ENCODE results near the gene SUN2.

SUN2 gene

DNA sequence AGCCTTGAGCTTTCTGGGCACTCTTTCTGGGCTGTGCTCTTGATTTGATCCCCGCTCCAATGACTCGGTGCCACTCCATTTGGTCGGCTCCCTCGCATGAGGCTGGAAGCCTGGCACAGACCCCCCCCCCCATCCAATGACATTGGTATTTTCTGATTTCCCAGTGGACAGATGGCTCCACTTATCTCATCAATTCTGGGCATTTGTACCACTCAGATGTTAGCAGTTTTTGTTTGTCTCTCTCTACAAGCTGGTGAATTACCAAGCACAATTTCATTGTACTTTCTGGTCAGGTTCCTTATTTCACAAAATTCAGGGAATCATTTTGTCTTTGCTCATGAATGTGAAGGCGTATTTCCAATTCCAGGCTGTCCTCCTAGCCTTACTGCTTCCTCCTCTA is 29.1 kb upstream of the SUN2 start:
- TF ChIP-seq ZFX (IDR thresholded peaks at IDR 0.05) = no peak
- TF ChIP-seq, protein P1, sequence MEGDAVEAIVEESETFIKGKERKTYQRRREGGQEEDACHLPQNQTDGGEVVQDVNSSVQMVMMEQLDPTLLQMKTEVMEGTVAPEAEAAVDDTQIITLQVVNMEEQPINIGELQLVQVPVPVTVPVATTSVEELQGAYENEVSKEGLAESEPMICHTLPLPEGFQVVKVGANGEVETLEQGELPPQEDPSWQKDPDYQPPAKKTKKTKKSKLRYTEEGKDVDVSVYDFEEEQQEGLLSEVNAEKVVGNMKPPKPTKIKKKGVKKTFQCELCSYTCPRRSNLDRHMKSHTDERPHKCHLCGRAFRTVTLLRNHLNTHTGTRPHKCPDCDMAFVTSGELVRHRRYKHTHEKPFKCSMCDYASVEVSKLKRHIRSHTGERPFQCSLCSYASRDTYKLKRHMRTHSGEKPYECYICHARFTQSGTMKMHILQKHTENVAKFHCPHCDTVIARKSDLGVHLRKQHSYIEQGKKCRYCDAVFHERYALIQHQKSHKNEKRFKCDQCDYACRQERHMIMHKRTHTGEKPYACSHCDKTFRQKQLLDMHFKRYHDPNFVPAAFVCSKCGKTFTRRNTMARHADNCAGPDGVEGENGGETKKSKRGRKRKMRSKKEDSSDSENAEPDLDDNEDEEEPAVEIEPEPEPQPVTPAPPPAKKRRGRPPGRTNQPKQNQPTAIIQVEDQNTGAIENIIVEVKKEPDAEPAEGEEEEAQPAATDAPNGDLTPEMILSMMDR (conservative IDR thresholded peaks at IDR 0.05) = no peak

DNA sequence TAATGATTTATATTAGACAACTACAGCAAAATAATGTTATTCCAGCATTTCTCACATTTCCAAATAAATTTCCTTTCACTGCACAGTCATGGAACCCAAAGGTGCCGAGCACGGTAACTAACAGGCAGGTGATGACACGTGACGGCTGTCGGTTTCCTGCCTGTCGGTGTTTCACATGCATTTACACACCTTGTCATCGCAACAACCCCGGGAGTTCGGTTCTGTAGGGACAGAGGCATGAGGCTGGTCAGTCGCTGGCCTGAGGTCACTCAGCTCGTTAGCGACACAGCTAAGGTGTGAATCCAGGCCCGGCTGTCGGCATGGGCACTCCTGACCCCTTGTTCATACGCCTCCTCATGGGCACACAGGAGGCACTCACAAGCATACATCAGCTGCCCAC is 28.2 kb upstream of the SUN2 start:
- TF ChIP-seq ZFX (IDR thresholded peaks at IDR 0.05) = no peak
- TF ChIP-seq, protein P1 (conservative IDR thresholded peaks at IDR 0.05) = no peak

More for the DNA sequence above, 29.1 kb upstream of the SUN2 start:
- no peak overlapping the region for H3K27ac ChIP-seq

DNA sequence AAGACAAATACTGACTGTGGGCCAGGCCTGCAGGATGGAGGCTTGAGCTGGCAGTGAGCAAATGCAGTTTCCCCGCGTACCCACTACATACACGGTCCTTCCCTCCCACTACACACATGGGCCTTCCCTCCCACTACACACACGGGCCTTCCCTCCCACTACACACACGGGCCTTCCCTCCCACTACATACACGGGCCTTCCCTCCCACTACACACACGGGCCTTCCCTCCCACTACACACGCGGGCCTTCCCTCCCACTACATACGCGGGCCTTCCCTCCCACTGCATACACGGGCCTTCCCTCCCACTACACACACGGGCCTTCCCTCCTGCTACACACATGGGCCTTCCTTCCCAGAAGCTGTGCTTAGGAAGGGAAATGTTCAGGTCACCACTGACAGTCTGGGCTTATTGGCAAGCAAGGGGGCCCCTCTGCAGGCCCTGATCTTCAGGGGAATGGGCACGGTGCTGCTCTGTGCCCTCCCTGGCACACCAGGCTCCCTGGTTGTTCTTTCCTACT is 27.4 kb upstream of the SUN2 start:
- no peak overlapping the region for H3K27ac ChIP-seq
- TF ChIP-seq, protein P1 (conservative IDR thresholded peaks at IDR 0.05) = no peak
- TF ChIP-seq ZFX (IDR thresholded peaks at IDR 0.05) = no peak

More for the DNA sequence above, 28.2 kb upstream of the SUN2 start:
- no peak overlapping the region for H3K27ac ChIP-seq

DNA sequence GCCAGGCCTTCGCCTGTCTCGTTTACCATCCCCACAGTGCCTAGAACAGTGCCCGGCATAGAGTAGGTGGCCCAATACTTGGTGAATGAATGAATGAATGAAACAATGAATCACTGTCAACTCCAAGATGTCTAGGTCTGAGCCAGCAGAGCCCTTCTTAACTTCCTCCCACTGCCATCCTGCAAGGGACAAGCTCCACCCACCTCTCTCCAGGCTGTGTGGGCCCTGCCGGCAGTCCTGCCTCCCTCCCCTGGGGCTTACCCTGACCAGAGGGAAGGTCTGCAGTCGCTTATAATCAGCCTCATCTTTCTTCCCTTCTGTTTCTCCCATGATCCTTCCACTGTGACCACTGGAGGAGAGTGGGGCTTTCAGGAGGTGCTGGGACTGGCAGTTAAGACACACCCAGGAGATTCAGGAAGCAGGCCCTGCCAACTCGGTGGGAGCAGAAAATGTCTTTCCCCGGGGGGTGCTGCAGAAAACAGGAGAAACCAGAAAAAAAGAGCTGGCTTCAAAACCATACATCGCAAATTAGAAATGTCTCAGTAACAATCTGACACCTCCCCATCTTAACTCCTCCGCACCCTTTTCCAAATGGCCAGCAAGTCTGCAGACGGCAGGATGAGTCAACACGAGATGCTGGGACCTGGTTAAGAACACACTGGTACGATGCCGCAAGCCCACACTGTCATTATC is 26.8 kb upstream of the SUN2 start:
- H3K27ac ChIP-seq = no peak overlapping the region
- TF ChIP-seq ZFX (IDR thresholded peaks at IDR 0.05) = no peak
- TF ChIP-seq, protein P1 (conservative IDR thresholded peaks at IDR 0.05) = no peak

DNA sequence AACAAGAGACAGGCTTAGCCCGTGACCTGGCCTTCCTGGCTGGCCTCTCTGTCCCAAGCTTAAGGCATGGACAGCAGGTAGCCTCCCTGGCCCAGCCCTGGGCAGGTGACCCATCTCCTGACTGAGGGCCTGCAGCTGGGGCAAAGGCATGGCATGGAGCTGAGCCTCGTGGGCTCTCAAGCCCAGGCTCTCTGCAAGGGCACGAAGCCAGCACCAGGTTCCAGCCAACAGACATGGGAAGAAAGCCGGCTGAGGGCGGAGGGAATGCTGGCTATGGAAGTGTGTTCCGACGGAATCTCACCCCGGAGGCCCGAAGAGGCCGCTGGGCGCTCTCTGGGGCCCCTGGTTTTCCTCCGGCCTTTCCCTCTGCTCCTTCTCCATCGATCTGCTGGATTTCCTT is 25.2 kb upstream of the SUN2 start:
- no peak for TF ChIP-seq ZFX (IDR thresholded peaks at IDR 0.05)
- TF ChIP-seq, protein P1 (conservative IDR thresholded peaks at IDR 0.05) = no peak
- H3K27ac ChIP-seq = no peak overlapping the region

DNA sequence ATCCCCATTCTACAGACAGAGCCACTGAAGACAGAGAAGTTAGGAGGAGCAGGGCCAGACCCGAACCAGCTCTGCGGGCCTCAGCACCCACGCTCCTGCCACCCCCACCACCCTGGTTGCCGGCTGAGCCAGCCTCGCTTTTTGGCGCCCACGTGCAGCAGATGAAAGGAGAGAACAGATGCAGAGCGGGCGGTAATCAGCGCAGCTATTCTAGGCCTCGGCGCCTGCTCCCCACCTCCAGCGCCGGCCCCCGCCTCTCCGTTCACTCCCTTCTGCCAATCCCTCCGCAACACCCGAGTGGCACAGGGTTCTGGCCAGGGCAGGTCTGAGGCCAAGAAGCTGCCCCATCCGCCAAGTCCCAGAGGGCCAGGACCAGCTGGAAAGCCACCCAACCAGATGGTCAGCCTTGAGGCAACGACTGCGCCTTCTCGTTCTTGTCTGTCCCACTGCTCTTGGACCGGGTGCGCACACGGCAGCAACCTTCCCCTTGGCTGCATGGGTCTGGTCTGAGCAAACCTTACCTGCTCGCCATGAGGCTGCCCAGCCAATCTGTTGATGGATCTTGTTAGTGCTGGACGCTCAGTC is 21.4 kb upstream of the SUN2 start:
- TF ChIP-seq, protein P1 (conservative IDR thresholded peaks at IDR 0.05) = no peak
- TF ChIP-seq ZFX (IDR thresholded peaks at IDR 0.05) = no peak
- H3K27ac ChIP-seq = no peak overlapping the region

DNA sequence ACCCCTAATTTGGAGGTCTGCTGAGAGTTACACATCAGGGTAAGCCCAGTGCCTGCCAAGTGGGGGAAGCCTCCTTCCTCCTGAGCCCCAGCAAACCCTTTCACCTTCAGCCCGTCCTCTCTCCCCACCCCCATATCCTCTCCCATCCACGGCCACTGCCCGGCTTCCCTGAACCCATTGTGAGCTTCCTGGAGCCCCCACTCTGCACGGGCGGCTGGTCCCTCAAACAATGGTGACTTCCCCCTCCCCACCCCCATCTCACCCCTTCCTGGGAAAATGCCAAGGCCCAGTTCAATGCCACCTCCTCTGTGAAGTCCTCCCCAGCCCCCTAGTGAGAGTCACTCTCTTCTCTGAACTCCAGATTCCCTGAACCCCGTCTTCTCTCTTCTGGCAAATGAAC is 20.3 kb upstream of the SUN2 start:
- no peak for TF ChIP-seq ZFX (IDR thresholded peaks at IDR 0.05)
- TF ChIP-seq, protein P1 (conservative IDR thresholded peaks at IDR 0.05) = no peak
- no peak overlapping the region for H3K27ac ChIP-seq

Measured in C4-2B (cell line).